Measurements from ENCODE around the gene CLEC4M. TPM values are rescaled to one million over a fixed set of nuclear protein-coding genes. Genes with fewer than 3 reads are reported as not detected.
"Not testable (repeated sequence)": the region's sequence is repeated elsewhere in the genome, so short reads cannot be mapped to it uniquely, and the experiment has no call there.

CLEC4M gene
- total RNA-seq, 6 experiments from 2014 or later = not detected

DNA sequence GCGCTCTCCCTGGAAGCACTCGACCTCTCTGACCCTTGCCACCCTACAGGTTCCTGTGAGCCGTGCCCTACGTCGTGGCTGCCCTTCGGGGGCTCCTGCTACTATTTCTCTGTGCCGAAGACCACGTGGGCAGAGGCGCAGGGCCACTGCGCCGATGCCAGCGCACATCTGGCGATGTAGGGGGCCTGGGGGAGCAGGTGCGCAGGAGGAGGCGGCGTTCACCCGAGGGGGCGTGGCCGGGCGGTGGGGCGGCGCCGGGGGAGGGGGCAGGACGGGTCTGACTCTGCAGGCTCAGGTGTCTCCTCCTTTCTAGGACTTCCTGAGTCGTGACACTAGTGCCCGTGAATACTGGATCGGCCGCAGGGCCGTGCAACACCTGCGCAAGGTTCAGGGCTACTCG lies 26.4 kb downstream of the CLEC4M start:
- Mint-ChIP-seq H3K9me3 (no peaks in the 10 kb centered on the region; the same call in 1 of the 2 replicates), H3K36me3 (ENCODE audit: low read depth) (peaks cover 4% of the 10 kb centered on the region; the same call in 1 of the 2 replicates), H3K4me3 (no peak overlapping the region), H3K4me1 (ENCODE audit: low read depth) (peaks cover 12% of the 10 kb centered on the region), H3K27ac (no peak overlapping the region), H3K27me3 (ENCODE audit: insufficient read depth) (peaks cover 28% of the 10 kb centered on the region)
- no peak for DNase-seq
- TF ChIP-seq, protein P1, sequence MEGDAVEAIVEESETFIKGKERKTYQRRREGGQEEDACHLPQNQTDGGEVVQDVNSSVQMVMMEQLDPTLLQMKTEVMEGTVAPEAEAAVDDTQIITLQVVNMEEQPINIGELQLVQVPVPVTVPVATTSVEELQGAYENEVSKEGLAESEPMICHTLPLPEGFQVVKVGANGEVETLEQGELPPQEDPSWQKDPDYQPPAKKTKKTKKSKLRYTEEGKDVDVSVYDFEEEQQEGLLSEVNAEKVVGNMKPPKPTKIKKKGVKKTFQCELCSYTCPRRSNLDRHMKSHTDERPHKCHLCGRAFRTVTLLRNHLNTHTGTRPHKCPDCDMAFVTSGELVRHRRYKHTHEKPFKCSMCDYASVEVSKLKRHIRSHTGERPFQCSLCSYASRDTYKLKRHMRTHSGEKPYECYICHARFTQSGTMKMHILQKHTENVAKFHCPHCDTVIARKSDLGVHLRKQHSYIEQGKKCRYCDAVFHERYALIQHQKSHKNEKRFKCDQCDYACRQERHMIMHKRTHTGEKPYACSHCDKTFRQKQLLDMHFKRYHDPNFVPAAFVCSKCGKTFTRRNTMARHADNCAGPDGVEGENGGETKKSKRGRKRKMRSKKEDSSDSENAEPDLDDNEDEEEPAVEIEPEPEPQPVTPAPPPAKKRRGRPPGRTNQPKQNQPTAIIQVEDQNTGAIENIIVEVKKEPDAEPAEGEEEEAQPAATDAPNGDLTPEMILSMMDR (IDR thresholded peaks at IDR 0.05) = no peak

DNA sequence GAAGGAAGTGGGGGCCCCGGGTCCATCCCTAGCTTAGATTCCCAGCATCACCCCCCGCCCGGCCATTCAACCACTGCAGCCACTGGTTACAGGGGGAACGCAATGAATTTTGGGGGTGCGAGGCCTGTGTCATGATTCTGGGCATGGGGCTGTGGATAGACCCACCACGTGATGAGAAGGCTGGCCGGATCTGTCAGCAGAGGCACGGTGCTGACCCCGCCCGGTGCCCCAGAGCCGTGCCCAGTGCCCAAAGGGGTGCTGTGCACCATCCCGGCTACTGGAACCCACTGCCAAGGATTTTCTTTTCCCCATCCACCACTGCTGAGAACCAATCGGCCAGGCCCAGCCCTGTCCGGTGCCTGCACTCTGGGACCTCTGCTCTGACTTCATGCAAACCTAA lies 27.4 kb downstream of the CLEC4M start:
- peaks cover 4% of the 10 kb centered on the region; the same call in 1 of the 2 replicates for H3K36me3 Mint-ChIP-seq (ENCODE audit: low read depth)
- H3K4me1 Mint-ChIP-seq (ENCODE audit: low read depth) = peaks cover 14% of the 10 kb centered on the region
- TF ChIP-seq, protein P1 (IDR thresholded peaks at IDR 0.05) = no peak
- peaks cover 28% of the 10 kb centered on the region for H3K27me3 Mint-ChIP-seq (ENCODE audit: insufficient read depth)
- H3K27ac Mint-ChIP-seq = no peak overlapping the region
- no peak for DNase-seq
- H3K9me3 Mint-ChIP-seq = no peaks in the 10 kb centered on the region; the same call in 1 of the 2 replicates
- no peak overlapping the region for H3K4me3 Mint-ChIP-seq

DNA sequence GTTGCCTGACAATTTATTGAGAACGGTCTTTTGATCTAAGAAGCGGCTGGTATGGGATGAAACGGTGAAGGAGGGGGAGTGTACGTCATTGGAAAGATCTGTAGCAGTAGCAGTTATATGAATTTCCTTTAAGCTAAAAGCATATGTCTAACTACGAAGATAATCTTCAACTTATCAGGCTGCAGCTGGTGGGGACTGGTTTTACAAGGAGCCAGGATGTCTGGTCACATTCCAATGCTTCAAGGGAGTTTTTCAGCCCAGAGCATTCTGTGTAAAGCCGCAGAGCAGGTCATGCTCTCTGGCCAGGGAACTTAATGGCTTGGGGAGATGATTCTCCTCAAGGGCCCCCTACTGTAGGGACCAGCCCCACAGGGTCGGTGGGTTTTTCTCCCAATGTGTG lies 29.2 kb downstream of the CLEC4M start:
- TF ChIP-seq, protein P1 (IDR thresholded peaks at IDR 0.05) = no peak
- peak overlapping the region; percentile 34; the same call in 1 of the 2 replicates for H3K27ac Mint-ChIP-seq

DNA sequence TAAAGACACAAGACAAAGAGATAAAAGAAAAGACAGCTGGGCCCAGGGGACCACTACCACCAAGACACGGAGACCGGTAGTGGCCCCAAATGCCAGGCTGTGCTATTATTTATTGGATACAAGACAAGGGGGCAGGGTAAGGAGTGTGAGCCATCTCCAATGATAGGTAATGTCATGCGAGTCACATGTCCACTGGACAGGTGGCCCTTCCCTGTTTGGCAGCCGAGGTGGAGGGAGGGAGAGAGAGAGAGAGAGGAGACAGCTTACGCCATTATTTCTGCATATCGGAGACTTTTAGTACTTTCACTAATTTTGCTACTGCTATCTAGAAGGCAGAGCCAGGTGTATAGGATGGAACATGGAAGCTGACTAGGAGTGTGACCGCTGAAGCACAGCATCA lies 29.7 kb downstream of the CLEC4M start:
- H3K4me1 Mint-ChIP-seq (ENCODE audit: low read depth) = peaks cover 25% of the 10 kb centered on the region
- not testable (repeated sequence) for H3K9me3 Mint-ChIP-seq; DNase-seq; H3K27ac Mint-ChIP-seq; H3K4me3 Mint-ChIP-seq; H3K36me3 Mint-ChIP-seq (ENCODE audit: low read depth)
- H3K27me3 Mint-ChIP-seq (ENCODE audit: insufficient read depth) = peaks cover 21% of the 10 kb centered on the region

More for the DNA sequence above, 29.2 kb downstream of the CLEC4M start:
- no peaks in the 10 kb centered on the region; the same call in 1 of the 2 replicates for H3K9me3 Mint-ChIP-seq
- no peak overlapping the region; the same call in 1 of the 2 replicates for H3K4me3 Mint-ChIP-seq
- H3K36me3 Mint-ChIP-seq (ENCODE audit: low read depth) = peaks cover 4% of the 10 kb centered on the region; the same call in 1 of the 2 replicates
- peaks cover 25% of the 10 kb centered on the region for H3K4me1 Mint-ChIP-seq (ENCODE audit: low read depth)
- H3K27me3 Mint-ChIP-seq (ENCODE audit: insufficient read depth) = peaks cover 20% of the 10 kb centered on the region
- DNase-seq = peak; percentile 13

DNA sequence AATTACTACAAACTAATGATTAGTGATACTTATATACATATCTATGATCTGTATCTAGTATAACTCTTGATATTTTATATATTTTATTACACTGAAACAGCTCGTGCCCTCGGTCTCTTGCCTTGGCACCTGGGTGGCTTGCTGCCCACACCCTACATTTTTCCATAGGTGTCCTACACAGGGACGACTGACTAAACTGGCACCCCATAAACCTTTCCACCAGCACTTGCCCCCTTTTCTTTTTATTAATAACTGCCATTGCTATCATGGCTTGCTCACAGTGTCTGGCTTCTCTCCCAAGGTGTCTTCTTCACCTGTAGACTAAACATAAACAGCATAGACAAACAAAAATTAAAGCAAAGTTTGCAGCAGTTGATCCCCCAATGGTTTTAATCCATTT lies 30.4 kb downstream of the CLEC4M start:
- peaks cover 25% of the 10 kb centered on the region for H3K4me1 Mint-ChIP-seq (ENCODE audit: low read depth)
- H3K36me3 Mint-ChIP-seq (ENCODE audit: low read depth) = peaks cover 4% of the 10 kb centered on the region; the same call in 1 of the 2 replicates
- H3K27me3 Mint-ChIP-seq (ENCODE audit: insufficient read depth) = peaks cover 21% of the 10 kb centered on the region
- TF ChIP-seq, protein P1 (IDR thresholded peaks at IDR 0.05) = no peak
- no peak overlapping the region for H3K27ac Mint-ChIP-seq
- no peaks in the 10 kb centered on the region; the same call in 1 of the 2 replicates for H3K9me3 Mint-ChIP-seq
- DNase-seq = no peak
- H3K4me3 Mint-ChIP-seq = no peak overlapping the region

DNA sequence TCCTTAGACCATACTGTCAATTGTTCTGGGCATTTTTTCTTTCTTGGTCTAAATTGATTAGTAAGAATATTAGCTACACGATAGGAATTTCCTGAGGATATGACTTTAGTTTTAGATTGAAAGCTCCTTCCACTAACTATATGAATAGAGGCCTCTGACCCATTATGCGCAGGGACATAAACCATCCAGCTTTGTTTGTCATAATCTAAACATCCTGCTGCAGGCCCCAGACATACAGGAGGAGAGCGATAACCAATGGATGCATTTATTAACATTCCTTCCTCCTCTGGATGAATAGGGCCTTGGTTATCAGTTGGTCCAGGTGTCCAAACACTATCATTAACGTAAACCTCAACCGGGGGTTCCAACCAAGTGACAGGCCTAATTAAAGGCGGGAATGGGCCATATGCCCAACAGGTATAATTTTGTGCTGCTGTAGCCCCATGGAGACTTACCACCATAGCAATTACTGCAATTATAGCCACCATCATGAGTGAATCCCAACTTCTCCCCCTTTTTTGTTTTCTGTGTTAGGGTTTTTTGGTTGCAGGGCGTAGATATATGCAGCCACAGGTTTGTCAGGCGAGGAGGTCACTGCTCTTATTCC lies 32.6 kb downstream of the CLEC4M start:
- TF ChIP-seq, protein P1 (IDR thresholded peaks at IDR 0.05) = no peak
- Mint-ChIP-seq H3K36me3 (ENCODE audit: low read depth) (peaks cover 4% of the 10 kb centered on the region; the same call in 1 of the 2 replicates), H3K4me1 (ENCODE audit: low read depth) (peaks cover 40% of the 10 kb centered on the region), H3K27me3 (ENCODE audit: insufficient read depth) (peaks cover 21% of the 10 kb centered on the region), H3K27ac (no peak overlapping the region), H3K9me3 (no peaks in the 10 kb centered on the region; the same call in 1 of the 2 replicates), H3K4me3 (no peak overlapping the region)
- no peak for DNase-seq

Measured in HFFc6 (cell line).